Uterus (tissue), 2 donors: ENCODE data around the gene VKORC1L1.
"Not testable (repeated sequence)": the region's sequence is repeated elsewhere in the genome, so short reads cannot be mapped to it uniquely, and the experiment has no call there.

Source experiments
- POLR2A ChIP-seq, 2 donors: fragments of 450-650 bp; IDR thresholded peaks; one replicate each; pipeline ENCODE4 v1.6.1; 2016; ENCODE audit warnings: antibody characterized with exemption in 2 of 2, mild to moderate bottlenecking in 1 of 2, moderate library complexity in 1 of 2
- TF ChIP-seq, protein P1 (sequence below), 4 experiments: fragments of 200-600 bp in 2 of 4; fragments of 450-650 bp in 2 of 4; sonication (generic) in 2 of 4; IDR thresholded peaks; one replicate each; pipeline ENCODE4 v1.5.1; 2016 to 2019; ENCODE audit warnings: antibody characterized with exemption in 4 of 4, mild to moderate bottlenecking in 2 of 4, moderate library complexity in 1 of 4

DNA sequence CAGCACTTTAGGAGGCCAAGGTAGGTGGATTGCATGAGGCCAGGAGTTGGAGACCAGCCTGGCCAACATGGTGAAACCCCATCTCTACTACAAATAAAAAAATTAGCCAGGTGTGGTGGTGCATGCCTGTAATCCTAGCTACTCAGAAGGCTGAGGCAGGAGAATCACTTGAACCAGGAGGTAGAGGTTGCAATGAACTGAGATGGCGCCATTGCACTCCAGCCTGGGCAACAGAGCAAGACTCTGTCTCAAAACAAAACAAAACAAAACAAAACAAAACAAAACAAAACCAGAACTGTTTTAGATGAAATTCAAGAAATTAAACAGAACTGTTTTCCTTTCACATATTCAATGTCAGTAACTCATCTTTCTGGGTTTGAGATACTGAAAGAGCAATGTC is 115.6 kb downstream of the VKORC1L1 start:
- not testable (repeated sequence) for TF ChIP-seq POLR2A (IDR thresholded peaks at IDR 0.05)
- TF ChIP-seq, protein P1, sequence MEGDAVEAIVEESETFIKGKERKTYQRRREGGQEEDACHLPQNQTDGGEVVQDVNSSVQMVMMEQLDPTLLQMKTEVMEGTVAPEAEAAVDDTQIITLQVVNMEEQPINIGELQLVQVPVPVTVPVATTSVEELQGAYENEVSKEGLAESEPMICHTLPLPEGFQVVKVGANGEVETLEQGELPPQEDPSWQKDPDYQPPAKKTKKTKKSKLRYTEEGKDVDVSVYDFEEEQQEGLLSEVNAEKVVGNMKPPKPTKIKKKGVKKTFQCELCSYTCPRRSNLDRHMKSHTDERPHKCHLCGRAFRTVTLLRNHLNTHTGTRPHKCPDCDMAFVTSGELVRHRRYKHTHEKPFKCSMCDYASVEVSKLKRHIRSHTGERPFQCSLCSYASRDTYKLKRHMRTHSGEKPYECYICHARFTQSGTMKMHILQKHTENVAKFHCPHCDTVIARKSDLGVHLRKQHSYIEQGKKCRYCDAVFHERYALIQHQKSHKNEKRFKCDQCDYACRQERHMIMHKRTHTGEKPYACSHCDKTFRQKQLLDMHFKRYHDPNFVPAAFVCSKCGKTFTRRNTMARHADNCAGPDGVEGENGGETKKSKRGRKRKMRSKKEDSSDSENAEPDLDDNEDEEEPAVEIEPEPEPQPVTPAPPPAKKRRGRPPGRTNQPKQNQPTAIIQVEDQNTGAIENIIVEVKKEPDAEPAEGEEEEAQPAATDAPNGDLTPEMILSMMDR (IDR thresholded peaks at IDR 0.05) = not testable (repeated sequence)
